Endodermal cell (in vitro differentiated cells): ENCODE measurements around the gene SLC24A1. TPM values are rescaled to one million over a fixed set of nuclear protein-coding genes. Genes with fewer than 3 reads are reported as not detected.

Experiments
- DNase-seq: peaks from one replicate; pipeline ENCODE4 v3.0.0-alpha.2; 2017
- H3K27ac ChIP-seq: 2 replicates; pipeline ENCODE4 v1.5.1; 2013; ENCODE audit warnings: mild to moderate bottlenecking, low read depth, low read length, moderate library complexity
- H3K27me3 ChIP-seq: 2 replicates; pipeline ENCODE4 v1.6.1; 2013; ENCODE audit warnings: mild to moderate bottlenecking, low read length, moderate library complexity; ENCODE audit not compliant: insufficient read depth, control insufficient read depth, poor library complexity, severe bottlenecking
- H3K36me3 ChIP-seq: 2 replicates; pipeline ENCODE4 v1.7.0; 2013; ENCODE audit warnings: mild to moderate bottlenecking, low read length, moderate library complexity; ENCODE audit not compliant: control insufficient read depth, insufficient read depth
- H3K4me1 ChIP-seq: one replicate; pipeline ENCODE4 v1.7.0; 2013; ENCODE audit warnings: low read length; ENCODE audit not compliant: control insufficient read depth, insufficient read depth
- H3K4me3 ChIP-seq: 2 replicates; pipeline ENCODE4 v1.5.1; 2013; ENCODE audit warnings: mild to moderate bottlenecking, low read length, moderate library complexity
- H3K9ac ChIP-seq: 2 replicates; pipeline ENCODE4 v1.6.1; 2013; ENCODE audit warnings: mild to moderate bottlenecking, low read length, moderate library complexity; ENCODE audit not compliant: poor library complexity, severe bottlenecking; ENCODE audit errors: extremely low read depth
- H3K9me3 ChIP-seq: 2 replicates; pipeline ENCODE4 v1.6.1; 2013; ENCODE audit warnings: mild to moderate bottlenecking, low read length, moderate library complexity; ENCODE audit not compliant: control insufficient read depth
- H3K27ac Mint-ChIP-seq: 2 replicates; pipeline ENCODE4 v1.8.0; 2020; ENCODE audit warnings: mixed read lengths
- H3K27me3 Mint-ChIP-seq: 2 replicates; pipeline ENCODE4 v1.8.0; 2021; ENCODE audit warnings: mild to moderate bottlenecking, mixed read lengths; ENCODE audit not compliant: insufficient read depth
- H3K36me3 Mint-ChIP-seq: 2 replicates; pipeline ENCODE4 v1.8.0; 2020; ENCODE audit warnings: low read depth, mixed read lengths
- H3K4me1 Mint-ChIP-seq: 2 replicates; pipeline ENCODE4 v1.8.0; 2020; ENCODE audit warnings: mixed read lengths
- H3K4me3 Mint-ChIP-seq: 2 replicates; pipeline ENCODE4 v1.8.0; 2020; ENCODE audit warnings: mild to moderate bottlenecking, moderate library complexity, mixed read lengths
- H3K9me3 Mint-ChIP-seq: 2 replicates; pipeline ENCODE4 v1.8.0; 2020; ENCODE audit warnings: mild to moderate bottlenecking, mixed read lengths
- WGBS, 2 experiments: methylation state at CpG; one replicate each; pipeline versions ENCODE4 v1.1.5 to v1.1.7; 2013; ENCODE audit warnings: missing lambda C conversion rate in 2 of 2, mixed read lengths in 1 of 2; ENCODE audit not compliant: insufficient coverage in 1 of 2, insufficient read length in 1 of 2; 5-methylcytosine and 5-hydroxymethylcytosine counted together
- total RNA-seq, 2 donors: library from RNA; stranded (reverse); fragmentation: NEBNext Ultra II Directional in 1 of 2; extraction: Animal tissue kit (Norgen Biotek cat#: 25700) in 1 of 2; gene quantifications; 2 replicates in 1 of 2; 3 replicates in 1 of 2; pipeline ENCODE4 v1.2.1, GENCODE V29; 2021
- TF ChIP-seq, protein P1 (sequence below): fragments of 200-600 bp; sonication (generic); conservative IDR thresholded peaks from 2 replicates; pipeline ENCODE4 v1.5.0; 2021; ENCODE audit warnings: antibody characterized with exemption, mild to moderate bottlenecking

The SLC24A1 gene
- total RNA-seq, 2 donors from 2014 or later, result 12.0 to 14.2 TPM

DNA sequence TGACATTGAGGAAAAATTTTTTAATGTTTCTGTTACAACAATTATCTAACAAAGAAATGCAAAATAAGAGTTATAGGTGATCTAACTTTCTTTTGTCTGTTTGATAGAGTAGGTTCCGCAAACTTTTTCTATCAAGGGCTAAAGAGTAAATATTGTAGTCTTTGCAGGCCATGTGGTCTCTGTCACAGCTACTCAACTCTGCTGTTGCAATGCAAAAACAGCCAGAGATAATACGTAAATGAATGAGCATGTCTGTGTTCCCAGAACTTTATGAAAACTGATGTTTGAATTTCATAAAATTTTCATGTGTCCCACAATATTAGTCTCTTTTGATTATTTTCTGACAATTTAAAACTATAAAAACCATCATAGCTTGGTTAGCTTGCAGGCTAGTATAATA is 73.3 kb downstream of the SLC24A1 start:
- Mint-ChIP-seq H3K4me1 (no peaks in the 10 kb centered on the region), H3K4me3 (no peak overlapping the region), H3K36me3 (peaks cover 7% of the 10 kb centered on the region), H3K27me3 (no peaks in the 10 kb centered on the region), H3K27ac (no peak overlapping the region), H3K9me3 (no peaks in the 10 kb centered on the region)
- WGBS, 2 experiments, result 88% methylated on average over 2 of the region's 2 CpGs; no CpG with 5 or more reads in 1 of the 2 experiments
- H3K27ac ChIP-seq, result no peak overlapping the region
- TF ChIP-seq, protein P1, sequence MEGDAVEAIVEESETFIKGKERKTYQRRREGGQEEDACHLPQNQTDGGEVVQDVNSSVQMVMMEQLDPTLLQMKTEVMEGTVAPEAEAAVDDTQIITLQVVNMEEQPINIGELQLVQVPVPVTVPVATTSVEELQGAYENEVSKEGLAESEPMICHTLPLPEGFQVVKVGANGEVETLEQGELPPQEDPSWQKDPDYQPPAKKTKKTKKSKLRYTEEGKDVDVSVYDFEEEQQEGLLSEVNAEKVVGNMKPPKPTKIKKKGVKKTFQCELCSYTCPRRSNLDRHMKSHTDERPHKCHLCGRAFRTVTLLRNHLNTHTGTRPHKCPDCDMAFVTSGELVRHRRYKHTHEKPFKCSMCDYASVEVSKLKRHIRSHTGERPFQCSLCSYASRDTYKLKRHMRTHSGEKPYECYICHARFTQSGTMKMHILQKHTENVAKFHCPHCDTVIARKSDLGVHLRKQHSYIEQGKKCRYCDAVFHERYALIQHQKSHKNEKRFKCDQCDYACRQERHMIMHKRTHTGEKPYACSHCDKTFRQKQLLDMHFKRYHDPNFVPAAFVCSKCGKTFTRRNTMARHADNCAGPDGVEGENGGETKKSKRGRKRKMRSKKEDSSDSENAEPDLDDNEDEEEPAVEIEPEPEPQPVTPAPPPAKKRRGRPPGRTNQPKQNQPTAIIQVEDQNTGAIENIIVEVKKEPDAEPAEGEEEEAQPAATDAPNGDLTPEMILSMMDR, result no peak
- no peak overlapping the region for H3K9ac ChIP-seq
- no peaks in the 10 kb centered on the region for H3K36me3 ChIP-seq
- no peak overlapping the region for H3K4me3 ChIP-seq
- DNase-seq, result no peak
- no peaks in the 10 kb centered on the region for H3K9me3 ChIP-seq
- H3K4me1 ChIP-seq, result no peaks in the 10 kb centered on the region
- no peaks in the 10 kb centered on the region for H3K27me3 ChIP-seq

Other genes starting within 250 kb of the SLC24A1 start
- gene IGDCC3, start 243.9 kb upstream of the SLC24A1 start, total RNA-seq, result 10 to 100 TPM in 1 of 2 donors, 1 to 10 TPM in 1; 7.9 to 13.5 TPM
- 10 to 100 TPM; 23.0 to 23.5 TPM for gene IGDCC4, start 199.0 kb upstream of the SLC24A1 start, total RNA-seq
- 10 to 100 TPM; 31.8 to 34.9 TPM for gene DPP8, start 104.2 kb upstream of the SLC24A1 start, total RNA-seq
- 100 to 1,000 TPM; 129 to 201 TPM for gene HACD3, start 91.5 kb upstream of the SLC24A1 start, total RNA-seq
- 10 to 100 TPM; 33.4 to 37.7 TPM for gene INTS14, start 10.8 kb upstream of the SLC24A1 start, total RNA-seq
- gene DENND4A, start 170.4 kb downstream of the SLC24A1 start, total RNA-seq, result 1 to 10 TPM; 7.3 to 9.8 TPM
- gene RAB11A, start 247.6 kb downstream of the SLC24A1 start, total RNA-seq, result 100 to 1,000 TPM; 233 to 295 TPM